CD8-positive, alpha-beta memory T cell (primary cell): ENCODE data around the gene CLEC12A. TPM values are rescaled to one million over a fixed set of nuclear protein-coding genes. Genes with fewer than 3 reads are reported as not detected.
A peak's percentile ranks its signal among the peaks of the same experiment; 100 is the strongest.

Experiments
- CTCF ChIA-PET: fragments of 350-600 bp; sonication (Branson Sonifier 250); formaldehyde crosslinking; loops from one replicate; lab custom pipeline; 2021; ENCODE audit warnings: antibody characterized with exemption; lab: Charles Lee
- POLR2A ChIA-PET: fragments of 350-600 bp; sonication (Branson Sonifier 250); formaldehyde crosslinking; loops from one replicate; lab custom pipeline; 2021; ENCODE audit warnings: antibody characterized with exemption; lab: Charles Lee
- DNase-seq, 5 donors: peaks; one replicate each; pipeline versions ENCODE4 v3.0.0 to v3.0.0-alpha.2; 2020 to 2022; ENCODE audit warnings: mixed read lengths in 1 of 5
- H3K27ac ChIP-seq: one replicate; pipeline ENCODE4 v1.7.0; 2013; ENCODE audit warnings: low read depth, mild to moderate bottlenecking, low read length, moderate library complexity
- H3K27me3 ChIP-seq: 2 replicates; pipeline ENCODE4 v1.7.0; 2013; ENCODE audit warnings: low read length, mild to moderate bottlenecking; ENCODE audit not compliant: insufficient read depth, poor library complexity, severe bottlenecking
- H3K36me3 ChIP-seq: 2 replicates; pipeline ENCODE4 v1.7.0; 2013; ENCODE audit warnings: mild to moderate bottlenecking, low read length, moderate library complexity; ENCODE audit not compliant: insufficient read depth
- H3K4me1 ChIP-seq: 2 replicates; pipeline ENCODE4 v1.7.0; 2013; ENCODE audit warnings: mild to moderate bottlenecking, low read length, moderate library complexity; ENCODE audit not compliant: insufficient read depth
- H3K4me3 ChIP-seq: 2 replicates; pipeline ENCODE4 v1.7.0; 2013; ENCODE audit warnings: mild to moderate bottlenecking, low read length
- H3K9me3 ChIP-seq: 2 replicates; pipeline ENCODE4 v1.7.0; 2013; ENCODE audit warnings: mild to moderate bottlenecking, low read length
- H3K27ac Mint-ChIP-seq, 8 donors: one replicate each; pipeline ENCODE4 v1.8.0; 2020 to 2021; ENCODE audit warnings: mixed read lengths in 8 of 8, mild to moderate bottlenecking in 6 of 8, inconsistent platforms in 3 of 8, moderate library complexity in 3 of 8
- H3K27me3 Mint-ChIP-seq, 2 donors: one replicate each; pipeline ENCODE4 v1.8.0; 2020 to 2021; ENCODE audit warnings: mixed read lengths in 2 of 2, mild to moderate bottlenecking in 1 of 2, moderate library complexity in 1 of 2
- H3K36me3 Mint-ChIP-seq, 3 donors: one replicate each; pipeline ENCODE4 v1.8.0; 2020 to 2021; ENCODE audit warnings: mixed read lengths in 3 of 3, inconsistent platforms in 1 of 3, mild to moderate bottlenecking in 1 of 3
- H3K4me1 Mint-ChIP-seq, 3 donors: one replicate each; pipeline ENCODE4 v1.8.0; 2020 to 2021; ENCODE audit warnings: mixed read lengths in 3 of 3, inconsistent platforms in 1 of 3, mild to moderate bottlenecking in 1 of 3
- H3K4me3 Mint-ChIP-seq, 7 donors: one replicate each; pipeline ENCODE4 v1.8.0; 2020 to 2021; ENCODE audit warnings: mixed read lengths in 7 of 7, mild to moderate bottlenecking in 6 of 7, moderate library complexity in 4 of 7, inconsistent platforms in 2 of 7
- H3K9me3 Mint-ChIP-seq, 5 donors: one replicate each; pipeline ENCODE4 v1.8.0; 2020 to 2022; ENCODE audit warnings: mixed read lengths in 5 of 5, mild to moderate bottlenecking in 3 of 5, moderate library complexity in 2 of 5, inconsistent platforms in 1 of 5
- polyA plus RNA-seq: library from polyadenylated mRNA; unstranded; fragments of 300-500 nt; fragmentation: Illumina TruSeq; gene quantifications from one replicate; pipeline ENCODE4 v1.2.3, GENCODE V29; 2021
- total RNA-seq, 2 experiments: library from RNA; stranded (reverse); gene quantifications; one replicate each; pipeline ENCODE4 v1.2.3, GENCODE V29; 2021

CLEC12A gene
- total and polyA plus RNA-seq, 3 experiments from 2014 or later, result not detected

- Mint-ChIP-seq H3K27me3 (peaks cover 1 to 27% of the 10 kb centered on the region in 2 donors), H3K9me3 (no peaks in the 10 kb centered on the region), H3K27ac (no peak overlapping the region), H3K36me3 (no peaks in the 10 kb centered on the region), H3K4me3 (no peak overlapping the region), H3K4me1 (no peaks in the 10 kb centered on the region)
- H3K4me3 ChIP-seq, result no peak overlapping the region
- POLR2A ChIA-PET, result no interaction called here
- no peaks in the 10 kb centered on the region for H3K36me3 ChIP-seq
- CTCF ChIA-PET, result interaction anchor here (0.9 kb wide), 1 partner anchor 121 kb away, joined by 3 read pairs; no protein-coding TSS in a partner anchor
- DNase-seq, result no peak
- no peaks in the 10 kb centered on the region for H3K4me1 ChIP-seq
- H3K27me3 ChIP-seq, result no peaks in the 10 kb centered on the region
- H3K27ac ChIP-seq, result no peak overlapping the region
- no peaks in the 10 kb centered on the region for H3K9me3 ChIP-seq
Observed at GRCh38 chr12:9935026-9935425, 36.2 kb upstream of the CLEC12A start.

- no peaks in the 10 kb centered on the region for H3K4me1 ChIP-seq
- ChIA-PET POLR2A (no interaction called here), CTCF (no interaction called here)
- H3K27me3 ChIP-seq, result no peaks in the 10 kb centered on the region
- H3K9me3 ChIP-seq, result no peaks in the 10 kb centered on the region
- no peaks in the 10 kb centered on the region for H3K9me3 Mint-ChIP-seq
- no peak for DNase-seq
- no peak overlapping the region for H3K4me3 ChIP-seq
- no peaks in the 10 kb centered on the region for H3K4me1 Mint-ChIP-seq
- H3K27me3 Mint-ChIP-seq, result peaks cover 1 to 33% of the 10 kb centered on the region in 2 donors
- no peak overlapping the region for H3K27ac ChIP-seq
- no peaks in the 10 kb centered on the region for H3K36me3 Mint-ChIP-seq
- no peak overlapping the region for H3K4me3 Mint-ChIP-seq
- no peak overlapping the region for H3K27ac Mint-ChIP-seq
- H3K36me3 ChIP-seq, result no peaks in the 10 kb centered on the region
Observed at GRCh38 chr12:9936591-9936990, 34.6 kb upstream of the CLEC12A start.

- no peak overlapping the region for H3K27ac ChIP-seq
- Mint-ChIP-seq H3K4me1 (peaks cover 6 to 13% (median 8%) of the 10 kb centered on the region in 3 donors), H3K36me3 (no peaks in the 10 kb centered on the region), H3K9me3 (no peaks in the 10 kb centered on the region), H3K27ac (no peak overlapping the region), H3K4me3 (no peak overlapping the region), H3K27me3 (peaks cover 0 to 33% of the 10 kb centered on the region in 2 donors)
- ChIA-PET CTCF (interaction anchor here (0.9 to 1.9 kb wide), 4 partner anchors 9 to 127 kb away, joined by 3 to 5 read pairs (median 3); partner anchors contain the start of gene CLEC2A), POLR2A (interaction anchor here (0.6 kb wide), 2 partner anchors 428 to 1858 kb away, joined by 3 read pairs; no protein-coding TSS in a partner anchor)
- H3K36me3 ChIP-seq, result no peaks in the 10 kb centered on the region
- H3K27me3 ChIP-seq, result no peaks in the 10 kb centered on the region
- DNase-seq, result no peak
- H3K9me3 ChIP-seq, result no peaks in the 10 kb centered on the region
- peaks cover 4% of the 10 kb centered on the region for H3K4me1 ChIP-seq
- H3K4me3 ChIP-seq, result no peak overlapping the region
Observed at GRCh38 chr12:9940375-9940774, 30.8 kb upstream of the CLEC12A start.

- H3K27me3 Mint-ChIP-seq, result peaks cover 0 to 31% of the 10 kb centered on the region in 2 donors
- ChIA-PET CTCF (no interaction called here), POLR2A (no interaction called here)
- no peak overlapping the region for H3K4me3 Mint-ChIP-seq
- Histone ChIP-seq H3K9me3 (no peaks in the 10 kb centered on the region), H3K4me3 (no peak overlapping the region), H3K4me1 (peaks cover 4% of the 10 kb centered on the region), H3K27me3 (no peaks in the 10 kb centered on the region), H3K36me3 (no peaks in the 10 kb centered on the region), H3K27ac (no peak overlapping the region)
- H3K36me3 Mint-ChIP-seq, result no peaks in the 10 kb centered on the region
- no peak for DNase-seq
- H3K4me1 Mint-ChIP-seq, result peaks cover 6 to 13% (median 8%) of the 10 kb centered on the region in 3 donors
- H3K27ac Mint-ChIP-seq, result no peak overlapping the region
- H3K9me3 Mint-ChIP-seq, result no peaks in the 10 kb centered on the region
Observed at GRCh38 chr12:9941838-9942237, 29.4 kb upstream of the CLEC12A start.

GRCh38 chr12:9943240-9943639, 28.0 kb upstream of the CLEC12A start:
- Histone ChIP-seq H3K9me3 (no peaks in the 10 kb centered on the region), H3K36me3 (no peaks in the 10 kb centered on the region), H3K27me3 (no peaks in the 10 kb centered on the region), H3K4me3 (peak overlapping the region; percentile 2), H3K4me1 (peaks cover 9% of the 10 kb centered on the region), H3K27ac (no peak overlapping the region)
- peak in 3 of 5 donors; percentile 1 to 56 (median 3) for DNase-seq
- H3K9me3 Mint-ChIP-seq, result no peaks in the 10 kb centered on the region
- H3K27me3 Mint-ChIP-seq, result peaks cover 0 to 29% of the 10 kb centered on the region in 2 donors
- no peak overlapping the region for H3K27ac Mint-ChIP-seq
- no peaks in the 10 kb centered on the region for H3K36me3 Mint-ChIP-seq
- H3K4me3 Mint-ChIP-seq, result peak overlapping the region in 6 of 7 donors; percentile 34 to 73 (median 59)
- CTCF ChIA-PET, result no interaction called here
- POLR2A ChIA-PET, result no interaction called here
- peaks cover 7 to 19% (median 12%) of the 10 kb centered on the region in 3 donors for H3K4me1 Mint-ChIP-seq

GRCh38 chr12:9944391-9944790, 26.8 kb upstream of the CLEC12A start:
- no peak overlapping the region for H3K27ac Mint-ChIP-seq
- H3K27me3 Mint-ChIP-seq, result peaks cover 0 to 22% of the 10 kb centered on the region in 2 donors
- H3K9me3 Mint-ChIP-seq, result no peaks in the 10 kb centered on the region
- ChIA-PET CTCF (no interaction called here), POLR2A (no interaction called here)
- H3K36me3 ChIP-seq, result no peaks in the 10 kb centered on the region
- H3K4me3 Mint-ChIP-seq, result peak overlapping the region in 2 of 7 donors; percentile 0 to 12
- H3K36me3 Mint-ChIP-seq, result no peaks in the 10 kb centered on the region
- H3K4me3 ChIP-seq, result no peak overlapping the region
- no peak for DNase-seq
- H3K27ac ChIP-seq, result no peak overlapping the region
- H3K4me1 ChIP-seq, result peaks cover 20% of the 10 kb centered on the region
- H3K4me1 Mint-ChIP-seq, result peaks cover 18 to 29% (median 22%) of the 10 kb centered on the region in 3 donors
- H3K27me3 ChIP-seq, result no peaks in the 10 kb centered on the region
- no peaks in the 10 kb centered on the region for H3K9me3 ChIP-seq

GRCh38 chr12:9947674-9948073, 23.5 kb upstream of the CLEC12A start:
- Mint-ChIP-seq H3K9me3 (no peaks in the 10 kb centered on the region), H3K36me3 (no peaks in the 10 kb centered on the region), H3K4me3 (no peak overlapping the region), H3K27ac (no peak overlapping the region), H3K27me3 (peaks cover 0 to 4% of the 10 kb centered on the region in 2 donors), H3K4me1 (peaks cover 40 to 51% (median 42%) of the 10 kb centered on the region in 3 donors)
- no peaks in the 10 kb centered on the region for H3K9me3 ChIP-seq
- no peak overlapping the region for H3K4me3 ChIP-seq
- H3K27me3 ChIP-seq, result no peaks in the 10 kb centered on the region
- DNase-seq, result no peak
- CTCF ChIA-PET, result no interaction called here
- H3K27ac ChIP-seq, result no peak overlapping the region
- H3K36me3 ChIP-seq, result no peaks in the 10 kb centered on the region
- POLR2A ChIA-PET, result no interaction called here
- H3K4me1 ChIP-seq, result peaks cover 38% of the 10 kb centered on the region

GRCh38 chr12:9948606-9949296, 22.5 kb upstream of the CLEC12A start:
- CTCF ChIA-PET, result no interaction called here
- no peaks in the 10 kb centered on the region for H3K27me3 ChIP-seq
- peaks cover 38% of the 10 kb centered on the region for H3K4me1 ChIP-seq
- no peak overlapping the region for H3K27ac ChIP-seq
- no peaks in the 10 kb centered on the region for H3K9me3 Mint-ChIP-seq
- H3K27ac Mint-ChIP-seq, result peak overlapping the region in 5 of 8 donors; percentile 1 to 14 (median 6)
- POLR2A ChIA-PET, result no interaction called here
- peak overlapping the region in 3 of 7 donors; percentile 0 to 25 (median 0) for H3K4me3 Mint-ChIP-seq
- no peaks in the 10 kb centered on the region for H3K9me3 ChIP-seq
- peaks cover 39 to 44% (median 42%) of the 10 kb centered on the region in 3 donors for H3K4me1 Mint-ChIP-seq
- no peaks in the 10 kb centered on the region for H3K27me3 Mint-ChIP-seq
- no peak overlapping the region for H3K4me3 ChIP-seq
- DNase-seq, result peak in 1 of 5 donors; percentile 6
- H3K36me3 Mint-ChIP-seq, result no peaks in the 10 kb centered on the region
- H3K36me3 ChIP-seq, result no peaks in the 10 kb centered on the region
